Measurements from ENCODE around the gene TCP11L2. TPM values are rescaled to one million over a fixed set of nuclear protein-coding genes. Genes with fewer than 3 reads are reported as not detected.
A peak's percentile ranks its signal among the peaks of the same experiment; 100 is the strongest.

Gene TCP11L2
- total and polyA plus RNA-seq, 2 of the 13 experiments (the other 11 are each of a cell fraction or from before 2014, with no cell fraction given): 4.6 to 24.1 TPM

- TF ChIP-seq, protein P1, sequence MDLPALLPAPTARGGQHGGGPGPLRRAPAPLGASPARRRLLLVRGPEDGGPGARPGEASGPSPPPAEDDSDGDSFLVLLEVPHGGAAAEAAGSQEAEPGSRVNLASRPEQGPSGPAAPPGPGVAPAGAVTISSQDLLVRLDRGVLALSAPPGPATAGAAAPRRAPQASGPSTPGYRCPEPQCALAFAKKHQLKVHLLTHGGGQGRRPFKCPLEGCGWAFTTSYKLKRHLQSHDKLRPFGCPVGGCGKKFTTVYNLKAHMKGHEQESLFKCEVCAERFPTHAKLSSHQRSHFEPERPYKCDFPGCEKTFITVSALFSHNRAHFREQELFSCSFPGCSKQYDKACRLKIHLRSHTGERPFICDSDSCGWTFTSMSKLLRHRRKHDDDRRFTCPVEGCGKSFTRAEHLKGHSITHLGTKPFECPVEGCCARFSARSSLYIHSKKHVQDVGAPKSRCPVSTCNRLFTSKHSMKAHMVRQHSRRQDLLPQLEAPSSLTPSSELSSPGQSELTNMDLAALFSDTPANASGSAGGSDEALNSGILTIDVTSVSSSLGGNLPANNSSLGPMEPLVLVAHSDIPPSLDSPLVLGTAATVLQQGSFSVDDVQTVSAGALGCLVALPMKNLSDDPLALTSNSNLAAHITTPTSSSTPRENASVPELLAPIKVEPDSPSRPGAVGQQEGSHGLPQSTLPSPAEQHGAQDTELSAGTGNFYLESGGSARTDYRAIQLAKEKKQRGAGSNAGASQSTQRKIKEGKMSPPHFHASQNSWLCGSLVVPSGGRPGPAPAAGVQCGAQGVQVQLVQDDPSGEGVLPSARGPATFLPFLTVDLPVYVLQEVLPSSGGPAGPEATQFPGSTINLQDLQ (CRISPR knock-in tag; IDR thresholded peaks at IDR 0.05): 0 out of 2 replicates have a peak, but pooled peaks have one; percentile 71
- TF ChIP-seq PTBP1 (IDR thresholded peaks at IDR 0.05; ENCODE audit: low read depth, low read length, poor library complexity, severe bottlenecking) (no peak), ZNF335 (CRISPR knock-in tag; IDR thresholded peaks at IDR 0.05) (peak; percentile 91), EP300 (IDR thresholded peaks at IDR 0.05; ENCODE audit: low read depth in 2 of 2, low read length in 2 of 2) (peak; percentile 23 to 30; a peak in 3 of 4 replicates), EP300 (CRISPR knock-in tag; IDR thresholded peaks at IDR 0.05; ENCODE audit: borderline replicate concordance) (peak; percentile 69), TBX2 (CRISPR knock-in tag; IDR thresholded peaks at IDR 0.05; ENCODE audit: borderline replicate concordance) (peak; percentile 88), ZSCAN30 (CRISPR knock-in tag; IDR thresholded peaks at IDR 0.05) (0 out of 2 replicates have a peak, but pooled peaks have one; percentile 40), ZBTB25 (CRISPR knock-in tag; IDR thresholded peaks at IDR 0.05) (peak; percentile 92), ZNF780A (CRISPR knock-in tag; IDR thresholded peaks at IDR 0.05) (peak; percentile 57; the same call in 1 of the 2 replicates), ZBTB33 (CRISPR knock-in tag; IDR thresholded peaks at IDR 0.05) (peak; percentile 64), ZC3H4 (CRISPR knock-in tag; IDR thresholded peaks at IDR 0.05; ENCODE audit: borderline replicate concordance) (peak; percentile 61; the same call in 1 of the 2 replicates), TGIF2 (CRISPR knock-in tag; IDR thresholded peaks at IDR 0.05) (peak; percentile 83), HMG20B (CRISPR knock-in tag; conservative IDR thresholded peaks at IDR 0.05) (0 out of 2 replicates have a peak, but pooled peaks have one; percentile 44), NPAS2 (CRISPR knock-in tag; IDR thresholded peaks at IDR 0.05; ENCODE audit: borderline replicate concordance) (no peak), ZNF776 (CRISPR knock-in tag; IDR thresholded peaks at IDR 0.05) (peak; percentile 92; the same call in 1 of the 2 replicates)
- TF ChIP-seq, protein P2, sequence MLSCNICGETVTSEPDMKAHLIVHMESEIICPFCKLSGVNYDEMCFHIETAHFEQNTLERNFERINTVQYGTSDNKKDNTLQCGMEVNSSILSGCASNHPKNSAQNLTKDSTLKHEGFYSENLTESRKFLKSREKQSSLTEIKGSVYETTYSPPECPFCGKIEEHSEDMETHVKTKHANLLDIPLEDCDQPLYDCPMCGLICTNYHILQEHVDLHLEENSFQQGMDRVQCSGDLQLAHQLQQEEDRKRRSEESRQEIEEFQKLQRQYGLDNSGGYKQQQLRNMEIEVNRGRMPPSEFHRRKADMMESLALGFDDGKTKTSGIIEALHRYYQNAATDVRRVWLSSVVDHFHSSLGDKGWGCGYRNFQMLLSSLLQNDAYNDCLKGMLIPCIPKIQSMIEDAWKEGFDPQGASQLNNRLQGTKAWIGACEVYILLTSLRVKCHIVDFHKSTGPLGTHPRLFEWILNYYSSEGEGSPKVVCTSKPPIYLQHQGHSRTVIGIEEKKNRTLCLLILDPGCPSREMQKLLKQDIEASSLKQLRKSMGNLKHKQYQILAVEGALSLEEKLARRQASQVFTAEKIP (CRISPR knock-in tag; IDR thresholded peaks at IDR 0.05; ENCODE audit: borderline replicate concordance): no peak
Measured at GRCh38 chr12:106357549-106358395, 55.2 kb downstream of the TCP11L2 start, which contains the start of gene POLR3B (continued).
